SK-N-SH (cell line): Measurements from ENCODE around the gene PLCG2.

Experiments
- CHD2 ChIP-seq: fragments of 150-350 bp; IDR thresholded peaks from 2 replicates; pipeline ENCODE4 v1.6.1; 2018; ENCODE audit warnings: low read length; ENCODE audit not compliant: partially characterized antibody
- EZH2phosphoT487 ChIP-seq: fragments of 200-600 bp; sonication (generic); IDR thresholded peaks from 2 replicates; pipeline ENCODE4 v1.6.1; 2017; ENCODE audit warnings: low read depth, mixed run types, mild to moderate bottlenecking, antibody characterized with exemption, moderate library complexity, borderline replicate concordance
- GATA2 ChIP-seq: sonication (generic); formaldehyde crosslinking; IDR thresholded peaks from 2 replicates; pipeline ENCODE4 v1.5.0; 2020; ENCODE audit warnings: mild to moderate bottlenecking, missing genetic modification reagents
- MXI1 ChIP-seq: IDR thresholded peaks from 2 replicates; pipeline ENCODE4 v1.6.1; 2012; ENCODE audit warnings: mild to moderate bottlenecking, low read depth, low read length, improper control_type of control experiment
- NRF1 ChIP-seq: IDR thresholded peaks from 2 replicates; pipeline ENCODE4 v1.6.1; 2012; ENCODE audit warnings: low read depth, mild to moderate bottlenecking, low read length
- POLR2AphosphoS5 ChIP-seq: IDR thresholded peaks from 2 replicates; pipeline ENCODE4 v1.6.1; 2012; ENCODE audit warnings: low read depth, low read length
- RAD21 ChIP-seq: IDR thresholded peaks from 2 replicates; pipeline ENCODE4 v1.6.1; 2012; ENCODE audit warnings: mild to moderate bottlenecking, low read length
- TF ChIP-seq, protein P1 (sequence below): fragments of 200-600 bp; sonication (generic); IDR thresholded peaks from 2 replicates; pipeline ENCODE4 v1.6.1; 2017; ENCODE audit warnings: antibody characterized with exemption, mild to moderate bottlenecking, moderate library complexity

DNA sequence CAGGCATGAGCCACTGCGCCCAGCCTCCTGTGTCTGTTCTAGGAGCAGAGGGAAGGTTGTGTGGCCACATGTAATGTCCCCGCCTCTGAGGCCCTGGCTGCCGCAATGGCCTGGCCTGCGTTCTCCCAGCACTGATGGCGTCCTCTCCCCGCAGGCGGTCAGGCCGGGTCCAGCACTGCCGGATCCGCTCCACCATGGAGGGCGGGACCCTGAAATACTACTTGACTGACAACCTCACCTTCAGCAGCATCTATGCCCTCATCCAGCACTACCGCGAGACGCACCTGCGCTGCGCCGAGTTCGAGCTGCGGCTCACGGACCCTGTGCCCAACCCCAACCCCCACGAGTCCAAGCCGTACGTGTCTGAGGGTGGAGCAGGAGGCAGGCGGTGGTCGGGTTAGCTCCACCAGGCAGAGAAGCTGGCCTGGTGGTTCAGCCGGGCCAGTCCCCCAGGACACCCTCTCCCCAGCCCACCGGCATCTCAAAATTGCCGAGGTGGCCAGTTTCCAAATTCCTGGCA lies 131.3 kb downstream of the PLCG2 start:
- TF ChIP-seq CHD2 (no peak), EZH2phosphoT487 (no peak), NRF1 (no peak), GATA2 (no peak), POLR2AphosphoS5 (no peak), MXI1 (no peak), RAD21 (no peak)
- TF ChIP-seq, protein P1, sequence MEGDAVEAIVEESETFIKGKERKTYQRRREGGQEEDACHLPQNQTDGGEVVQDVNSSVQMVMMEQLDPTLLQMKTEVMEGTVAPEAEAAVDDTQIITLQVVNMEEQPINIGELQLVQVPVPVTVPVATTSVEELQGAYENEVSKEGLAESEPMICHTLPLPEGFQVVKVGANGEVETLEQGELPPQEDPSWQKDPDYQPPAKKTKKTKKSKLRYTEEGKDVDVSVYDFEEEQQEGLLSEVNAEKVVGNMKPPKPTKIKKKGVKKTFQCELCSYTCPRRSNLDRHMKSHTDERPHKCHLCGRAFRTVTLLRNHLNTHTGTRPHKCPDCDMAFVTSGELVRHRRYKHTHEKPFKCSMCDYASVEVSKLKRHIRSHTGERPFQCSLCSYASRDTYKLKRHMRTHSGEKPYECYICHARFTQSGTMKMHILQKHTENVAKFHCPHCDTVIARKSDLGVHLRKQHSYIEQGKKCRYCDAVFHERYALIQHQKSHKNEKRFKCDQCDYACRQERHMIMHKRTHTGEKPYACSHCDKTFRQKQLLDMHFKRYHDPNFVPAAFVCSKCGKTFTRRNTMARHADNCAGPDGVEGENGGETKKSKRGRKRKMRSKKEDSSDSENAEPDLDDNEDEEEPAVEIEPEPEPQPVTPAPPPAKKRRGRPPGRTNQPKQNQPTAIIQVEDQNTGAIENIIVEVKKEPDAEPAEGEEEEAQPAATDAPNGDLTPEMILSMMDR: no peak
